Measurements from ENCODE around the gene ITPRID1. TPM values are rescaled to one million over a fixed set of nuclear protein-coding genes. Genes with fewer than 3 reads are reported as not detected.

Gene ITPRID1
- total and polyA plus RNA-seq, 2 donors (not counting 1 experiment from before 2014, with no cell fraction given) = not detected

DNA sequence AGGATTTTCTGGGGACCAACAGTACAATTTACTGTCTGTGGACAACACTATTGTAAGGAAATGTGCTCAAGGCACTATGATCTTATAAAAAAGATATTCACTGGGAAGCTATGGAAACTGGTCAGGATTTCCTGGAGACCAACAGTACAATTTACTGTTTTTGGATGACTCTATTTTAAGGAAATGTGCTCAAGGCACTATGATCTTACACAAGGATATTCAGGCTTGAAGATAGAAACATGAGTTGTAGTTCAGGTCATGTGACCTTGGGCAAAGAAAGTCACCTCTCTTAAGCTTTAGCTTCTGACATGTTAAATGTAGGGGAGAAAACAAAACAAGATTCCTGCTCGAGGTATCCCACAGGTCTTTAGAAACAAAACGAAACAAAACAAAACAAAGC is 1.7 kb upstream of the ITPRID1 start:
- Mint-ChIP-seq H3K4me3 (no peak overlapping the region), H3K27me3 (no peaks in the 10 kb centered on the region), H3K9me3 (ENCODE audit: insufficient read depth) (no peaks in the 10 kb centered on the region), H3K4me1 (no peaks in the 10 kb centered on the region), H3K27ac (no peak overlapping the region)
- intact Hi-C loops (cut with micrococcal nuclease) = no loop called here
- Histone ChIP-seq H3K79me2 (ENCODE audit: control insufficient read depth, insufficient read depth, low read length) (no peaks in the 10 kb centered on the region), H3K4me3 (ENCODE audit: control extremely low read depth in 1 of 5, extremely low read depth in 1 of 5, insufficient read depth in 1 of 5, low read depth in 2 of 5, low read length in 4 of 5) (no peak overlapping the region), H2AFZ (ENCODE audit: insufficient read depth, low read depth, low read length, poor library complexity, severe bottlenecking) (no peak overlapping the region), H3K9me3 (ENCODE audit: control extremely low read depth in 1 of 3, control insufficient read depth in 2 of 3, insufficient read depth in 1 of 3, low read length in 2 of 3) (peaks cover 0 to under 1% (median 0%) of the 10 kb centered on the region in 3 donors), H3K4me2 (replicated peaks; ENCODE audit: low read depth, low read length, poor library complexity, severe bottlenecking) (no peak overlapping the region), H3K36me3 (replicated peaks in 1 of 2; ENCODE audit: control extremely low read depth in 1 of 2, control insufficient read depth in 1 of 2, extremely low read depth in 1 of 2, insufficient read depth in 2 of 2, low read length in 1 of 2) (no peaks in the 10 kb centered on the region), H3K27me3 (replicated peaks in 1 of 4; ENCODE audit: control extremely low read depth in 1 of 4, control insufficient read depth in 3 of 4, insufficient read depth in 4 of 4, low read length in 3 of 4) (no peaks in the 10 kb centered on the region), H3K4me1 (ENCODE audit: control insufficient read depth in 2 of 2, insufficient read depth in 2 of 2, low read length in 2 of 2) (no peaks in the 10 kb centered on the region), H4K20me1 (ENCODE audit: control insufficient read depth, insufficient read depth, low read length, poor library complexity, severe bottlenecking) (no peaks in the 10 kb centered on the region), H3K27ac (ENCODE audit: low read length in 2 of 2) (no peak overlapping the region), H3K9ac (ENCODE audit: low read length) (no peak overlapping the region)
- ATAC-seq (ENCODE audit: low read depth) (no peak), DNase-seq (no peak)
- ChIA-PET POLR2A (no interaction called here), CTCF (no interaction called here)
- no CpG with 5 or more reads among the region's 2 CpGs for WGBS (ENCODE audit: insufficient coverage)
- TF ChIP-seq EZH2 (IDR thresholded peaks at IDR 0.05; ENCODE audit: borderline replicate concordance, insufficient read depth, low read depth, low read length, poor library complexity, severe bottlenecking) = no peak
- TF ChIP-seq, protein P1, sequence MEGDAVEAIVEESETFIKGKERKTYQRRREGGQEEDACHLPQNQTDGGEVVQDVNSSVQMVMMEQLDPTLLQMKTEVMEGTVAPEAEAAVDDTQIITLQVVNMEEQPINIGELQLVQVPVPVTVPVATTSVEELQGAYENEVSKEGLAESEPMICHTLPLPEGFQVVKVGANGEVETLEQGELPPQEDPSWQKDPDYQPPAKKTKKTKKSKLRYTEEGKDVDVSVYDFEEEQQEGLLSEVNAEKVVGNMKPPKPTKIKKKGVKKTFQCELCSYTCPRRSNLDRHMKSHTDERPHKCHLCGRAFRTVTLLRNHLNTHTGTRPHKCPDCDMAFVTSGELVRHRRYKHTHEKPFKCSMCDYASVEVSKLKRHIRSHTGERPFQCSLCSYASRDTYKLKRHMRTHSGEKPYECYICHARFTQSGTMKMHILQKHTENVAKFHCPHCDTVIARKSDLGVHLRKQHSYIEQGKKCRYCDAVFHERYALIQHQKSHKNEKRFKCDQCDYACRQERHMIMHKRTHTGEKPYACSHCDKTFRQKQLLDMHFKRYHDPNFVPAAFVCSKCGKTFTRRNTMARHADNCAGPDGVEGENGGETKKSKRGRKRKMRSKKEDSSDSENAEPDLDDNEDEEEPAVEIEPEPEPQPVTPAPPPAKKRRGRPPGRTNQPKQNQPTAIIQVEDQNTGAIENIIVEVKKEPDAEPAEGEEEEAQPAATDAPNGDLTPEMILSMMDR (IDR thresholded peaks at IDR 0.05) = no peak

DNA sequence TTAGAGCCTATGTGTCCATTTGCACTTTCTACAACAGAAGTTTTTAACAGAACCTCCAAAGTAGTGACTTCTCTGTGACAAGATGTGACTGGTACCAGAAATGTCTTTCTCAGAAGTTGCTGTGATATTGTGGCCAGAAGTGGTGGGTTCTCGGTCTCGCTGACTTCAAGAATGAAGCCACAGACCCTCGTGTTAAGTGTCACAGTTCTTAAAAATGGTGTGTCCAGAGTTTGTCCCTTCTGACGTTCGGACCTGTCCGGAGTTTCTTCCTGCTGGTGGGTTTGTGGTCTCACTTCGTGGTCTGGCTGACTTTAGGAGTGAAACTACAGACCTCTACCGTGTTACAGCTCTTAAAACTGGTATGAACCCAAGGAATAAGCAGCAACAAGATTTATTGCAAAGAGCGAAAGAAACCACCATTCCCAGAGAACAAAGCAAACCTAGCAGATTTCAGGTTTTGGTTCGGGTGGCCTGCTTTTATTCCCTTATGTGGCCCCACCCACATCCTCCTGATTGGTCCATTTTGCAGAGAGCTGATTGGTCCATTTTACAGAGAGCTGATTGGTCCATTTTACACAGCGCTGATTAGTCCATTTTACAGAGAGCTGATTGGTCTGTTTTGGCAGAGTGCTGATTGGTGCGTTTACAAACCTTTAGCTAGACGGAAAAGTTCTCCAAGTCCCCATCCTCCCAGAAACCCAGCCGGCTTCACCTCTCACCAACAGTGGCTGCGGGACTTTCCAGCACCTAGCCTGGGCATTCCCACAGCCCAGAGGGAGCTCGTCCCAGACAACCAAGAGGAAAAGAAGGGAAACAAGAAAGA is 3.0 kb downstream of the ITPRID1 start:
- H3K27me3 ChIP-seq (replicated peaks in 1 of 4; ENCODE audit: control extremely low read depth in 1 of 4, control insufficient read depth in 3 of 4, insufficient read depth in 4 of 4, low read length in 3 of 4) = no peaks in the 10 kb centered on the region
- Mint-ChIP-seq H3K9me3 (ENCODE audit: insufficient read depth) (peaks cover 6% of the 10 kb centered on the region), H3K4me3 (no peak overlapping the region), H3K27me3 (no peaks in the 10 kb centered on the region), H3K4me1 (no peaks in the 10 kb centered on the region), H3K27ac (no peak overlapping the region)
- whole genome bisulfite sequencing (ENCODE audit: insufficient coverage) = 94% methylated on average over 10 of the region's 16 CpGs
- H3K4me3 ChIP-seq (ENCODE audit: control extremely low read depth in 1 of 5, extremely low read depth in 1 of 5, insufficient read depth in 1 of 5, low read depth in 2 of 5, low read length in 4 of 5) = no peak overlapping the region
- no peak overlapping the region for H3K9ac ChIP-seq (ENCODE audit: low read length)
- intact Hi-C loops (cut with micrococcal nuclease) = no loop called here
- no peaks in the 10 kb centered on the region for H3K79me2 ChIP-seq (ENCODE audit: control insufficient read depth, insufficient read depth, low read length)
- no peak overlapping the region for H2AFZ ChIP-seq (ENCODE audit: insufficient read depth, low read depth, low read length, poor library complexity, severe bottlenecking)
- ChIA-PET CTCF (no interaction called here), POLR2A (no interaction called here)
- TF ChIP-seq EZH2 (IDR thresholded peaks at IDR 0.05; ENCODE audit: borderline replicate concordance, insufficient read depth, low read depth, low read length, poor library complexity, severe bottlenecking) = no peak
- TF ChIP-seq, protein P1 (IDR thresholded peaks at IDR 0.05) = no peak
- H3K27ac ChIP-seq (ENCODE audit: low read length in 2 of 2) = no peak overlapping the region
- peaks cover 0 to 6% (median 0%) of the 10 kb centered on the region in 3 donors for H3K9me3 ChIP-seq (ENCODE audit: control extremely low read depth in 1 of 3, control insufficient read depth in 2 of 3, insufficient read depth in 1 of 3, low read length in 2 of 3)
- no peaks in the 10 kb centered on the region for H4K20me1 ChIP-seq (ENCODE audit: control insufficient read depth, insufficient read depth, low read length, poor library complexity, severe bottlenecking)
- no peak for DNase-seq
- H3K36me3 ChIP-seq (replicated peaks in 1 of 2; ENCODE audit: control extremely low read depth in 1 of 2, control insufficient read depth in 1 of 2, extremely low read depth in 1 of 2, insufficient read depth in 2 of 2, low read length in 1 of 2) = no peaks in the 10 kb centered on the region
- no peaks in the 10 kb centered on the region for H3K4me1 ChIP-seq (ENCODE audit: control insufficient read depth in 2 of 2, insufficient read depth in 2 of 2, low read length in 2 of 2)
- ATAC-seq (ENCODE audit: low read depth) = no peak
- no peak overlapping the region for H3K4me2 ChIP-seq (replicated peaks; ENCODE audit: low read depth, low read length, poor library complexity, severe bottlenecking)

All from B cell (primary cell).